ENCODE measurements around the gene FLVCR1.
A peak's percentile ranks its signal among the peaks of the same experiment; 100 is the strongest.
"Not testable (repeated sequence)": the region's sequence is repeated elsewhere in the genome, so short reads cannot be mapped to it uniquely, and the experiment has no call there.

The FLVCR1 gene

GRCh38 chr1:212901290-212901689 is 43.2 kb downstream of the FLVCR1 start:
- no peak overlapping the region for H3K9ac ChIP-seq (ENCODE audit: low read length)
- H3K4me1 ChIP-seq (ENCODE audit: control insufficient read depth, insufficient read depth, low read length), result peaks cover 11% of the 10 kb centered on the region
- no peak overlapping the region for H3K4me3 ChIP-seq (ENCODE audit: low read depth, low read length)
- H3K9me3 ChIP-seq (ENCODE audit: control insufficient read depth, insufficient read depth, low read depth, low read length), result peaks cover 60% of the 10 kb centered on the region
- no peaks in the 10 kb centered on the region for H3K27me3 ChIP-seq (ENCODE audit: control insufficient read depth, insufficient read depth, low read length)
- H3K27ac ChIP-seq (ENCODE audit: low read depth, low read length), result no peak overlapping the region
- peaks cover 89% of the 10 kb centered on the region for H3K36me3 ChIP-seq (ENCODE audit: control insufficient read depth, insufficient read depth, low read length)

- Histone ChIP-seq H3K4me1 (ENCODE audit: control insufficient read depth, insufficient read depth, low read length) (peaks cover 17% of the 10 kb centered on the region), H3K27me3 (ENCODE audit: control insufficient read depth, insufficient read depth, low read length) (no peaks in the 10 kb centered on the region), H3K9ac (ENCODE audit: low read length) (no peak overlapping the region), H3K36me3 (ENCODE audit: control insufficient read depth, insufficient read depth, low read length) (peaks cover 92% of the 10 kb centered on the region), H3K27ac (ENCODE audit: low read depth, low read length) (no peak overlapping the region), H3K4me3 (ENCODE audit: low read depth, low read length) (no peak overlapping the region), H3K9me3 (ENCODE audit: control insufficient read depth, insufficient read depth, low read depth, low read length) (peaks cover 60% of the 10 kb centered on the region)
These were observed 44.0 kb downstream of the FLVCR1 start for GRCh38 chr1:212902054-212902453.

GRCh38 chr1:212903664-212904063 is 45.6 kb downstream of the FLVCR1 start:
- H3K4me1 ChIP-seq (ENCODE audit: control insufficient read depth, insufficient read depth, low read length), result peaks cover 29% of the 10 kb centered on the region
- no peaks in the 10 kb centered on the region for H3K27me3 ChIP-seq (ENCODE audit: control insufficient read depth, insufficient read depth, low read length)
- H3K36me3 ChIP-seq (ENCODE audit: control insufficient read depth, insufficient read depth, low read length), result peaks cover 85% of the 10 kb centered on the region
- H3K27ac ChIP-seq (ENCODE audit: low read depth, low read length), result no peak overlapping the region
- H3K4me3 ChIP-seq (ENCODE audit: low read depth, low read length), result no peak overlapping the region
- H3K9ac ChIP-seq (ENCODE audit: low read length), result no peak overlapping the region
- peaks cover 58% of the 10 kb centered on the region for H3K9me3 ChIP-seq (ENCODE audit: control insufficient read depth, insufficient read depth, low read depth, low read length)

GRCh38 chr1:212908071-212908470 is 50.0 kb downstream of the FLVCR1 start:
- peak overlapping the region; percentile 92 for H3K9ac ChIP-seq (ENCODE audit: low read length)
- not testable (repeated sequence) for H3K4me3 ChIP-seq (ENCODE audit: low read depth, low read length); H3K27me3 ChIP-seq (ENCODE audit: control insufficient read depth, insufficient read depth, low read length)
- peak overlapping the region; percentile 98 for H3K27ac ChIP-seq (ENCODE audit: low read depth, low read length)
- H3K4me1 ChIP-seq (ENCODE audit: control insufficient read depth, insufficient read depth, low read length), result peaks cover 31% of the 10 kb centered on the region
- peaks cover 31% of the 10 kb centered on the region for H3K9me3 ChIP-seq (ENCODE audit: control insufficient read depth, insufficient read depth, low read depth, low read length)
- H3K36me3 ChIP-seq (ENCODE audit: control insufficient read depth, insufficient read depth, low read length), result peaks cover 47% of the 10 kb centered on the region

GRCh38 chr1:212908971-212909370 is 50.9 kb downstream of the FLVCR1 start:
- peaks cover 38% of the 10 kb centered on the region for H3K36me3 ChIP-seq (ENCODE audit: control insufficient read depth, insufficient read depth, low read length)
- peak overlapping the region; percentile 96 for H3K27ac ChIP-seq (ENCODE audit: low read depth, low read length)
- H3K4me3 ChIP-seq (ENCODE audit: low read depth, low read length), result no peak overlapping the region

GRCh38 chr1:212909652-212910063 is 51.6 kb downstream of the FLVCR1 start:
- Histone ChIP-seq H3K9ac (ENCODE audit: low read length) (peak overlapping the region; percentile 98), H3K4me3 (ENCODE audit: low read depth, low read length) (peak overlapping the region; percentile 38), H3K27ac (ENCODE audit: low read depth, low read length) (peak overlapping the region; percentile 96), H3K27me3 (ENCODE audit: control insufficient read depth, insufficient read depth, low read length) (no peaks in the 10 kb centered on the region), H3K36me3 (ENCODE audit: control insufficient read depth, insufficient read depth, low read length) (peaks cover 32% of the 10 kb centered on the region), H3K9me3 (ENCODE audit: control insufficient read depth, insufficient read depth, low read depth, low read length) (peaks cover 16% of the 10 kb centered on the region; the same call in 1 of the 2 replicates), H3K4me1 (ENCODE audit: control insufficient read depth, insufficient read depth, low read length) (peaks cover 34% of the 10 kb centered on the region)

More at GRCh38 chr1:212908971-212909370, 50.9 kb downstream of the FLVCR1 start:
- H3K9me3 ChIP-seq (ENCODE audit: control insufficient read depth, insufficient read depth, low read depth, low read length), result peaks cover 22% of the 10 kb centered on the region; the same call in 1 of the 2 replicates
- peak overlapping the region; percentile 94 for H3K9ac ChIP-seq (ENCODE audit: low read length)
- H3K27me3 ChIP-seq (ENCODE audit: control insufficient read depth, insufficient read depth, low read length), result no peaks in the 10 kb centered on the region
- peaks cover 31% of the 10 kb centered on the region for H3K4me1 ChIP-seq (ENCODE audit: control insufficient read depth, insufficient read depth, low read length)

GRCh38 chr1:212910213-212910612 is 52.1 kb downstream of the FLVCR1 start:
- H3K9me3 ChIP-seq (ENCODE audit: control insufficient read depth, insufficient read depth, low read depth, low read length), result peaks cover 10% of the 10 kb centered on the region; the same call in 1 of the 2 replicates
- peaks cover 39% of the 10 kb centered on the region for H3K4me1 ChIP-seq (ENCODE audit: control insufficient read depth, insufficient read depth, low read length)
- peak overlapping the region; percentile 47 for H3K4me3 ChIP-seq (ENCODE audit: low read depth, low read length)
- H3K27me3 ChIP-seq (ENCODE audit: control insufficient read depth, insufficient read depth, low read length), result not testable (repeated sequence)
- H3K9ac ChIP-seq (ENCODE audit: low read length), result peak overlapping the region; percentile 90
- peak overlapping the region; percentile 75; the same call in 1 of the 2 replicates for H3K27ac ChIP-seq (ENCODE audit: low read depth, low read length)
- peaks cover 27% of the 10 kb centered on the region for H3K36me3 ChIP-seq (ENCODE audit: control insufficient read depth, insufficient read depth, low read length)

GRCh38 chr1:212913638-212914037 is 55.6 kb downstream of the FLVCR1 start:
- Histone ChIP-seq H3K27ac (ENCODE audit: low read depth, low read length) (peak overlapping the region; percentile 68; the same call in 1 of the 2 replicates), H3K9ac (ENCODE audit: low read length) (peak overlapping the region; percentile 85), H3K4me3 (ENCODE audit: low read depth, low read length) (peak overlapping the region; percentile 51)

GRCh38 chr1:212914110-212914509 is 56.0 kb downstream of the FLVCR1 start:
- Histone ChIP-seq H3K4me1 (ENCODE audit: control insufficient read depth, insufficient read depth, low read length) (peaks cover 43% of the 10 kb centered on the region), H3K4me3 (ENCODE audit: low read depth, low read length) (peak overlapping the region; percentile 51), H3K27ac (ENCODE audit: low read depth, low read length) (peak overlapping the region; percentile 95), H3K9ac (ENCODE audit: low read length) (peak overlapping the region; percentile 92)
- H3K27me3 ChIP-seq (ENCODE audit: control insufficient read depth, insufficient read depth, low read length); H3K9me3 ChIP-seq (ENCODE audit: control insufficient read depth, insufficient read depth, low read depth, low read length); H3K36me3 ChIP-seq (ENCODE audit: control insufficient read depth, insufficient read depth, low read length): not testable (repeated sequence)

More at GRCh38 chr1:212913638-212914037, 55.6 kb downstream of the FLVCR1 start:
- H3K27me3 ChIP-seq (ENCODE audit: control insufficient read depth, insufficient read depth, low read length); H3K36me3 ChIP-seq (ENCODE audit: control insufficient read depth, insufficient read depth, low read length); H3K9me3 ChIP-seq (ENCODE audit: control insufficient read depth, insufficient read depth, low read depth, low read length): not testable (repeated sequence)
- H3K4me1 ChIP-seq (ENCODE audit: control insufficient read depth, insufficient read depth, low read length), result peaks cover 44% of the 10 kb centered on the region

GRCh38 chr1:212914789-212915188 is 56.7 kb downstream of the FLVCR1 start:
- Histone ChIP-seq H3K27ac (ENCODE audit: low read depth, low read length) (peak overlapping the region; percentile 95), H3K9ac (ENCODE audit: low read length) (peak overlapping the region; percentile 92), H3K4me3 (ENCODE audit: low read depth, low read length) (peak overlapping the region; percentile 53), H3K4me1 (ENCODE audit: control insufficient read depth, insufficient read depth, low read length) (peaks cover 40% of the 10 kb centered on the region), H3K27me3 (ENCODE audit: control insufficient read depth, insufficient read depth, low read length) (no peaks in the 10 kb centered on the region), H3K9me3 (ENCODE audit: control insufficient read depth, insufficient read depth, low read depth, low read length) (no peaks in the 10 kb centered on the region), H3K36me3 (ENCODE audit: control insufficient read depth, insufficient read depth, low read length) (no peaks in the 10 kb centered on the region; the same call in 1 of the 2 replicates)

GRCh38 chr1:212915245-212916091 is 57.4 kb downstream of the FLVCR1 start:
- peak overlapping the region; percentile 92 for H3K9ac ChIP-seq (ENCODE audit: low read length)
- peaks cover 40% of the 10 kb centered on the region for H3K4me1 ChIP-seq (ENCODE audit: control insufficient read depth, insufficient read depth, low read length)
- H3K27me3 ChIP-seq (ENCODE audit: control insufficient read depth, insufficient read depth, low read length), result no peaks in the 10 kb centered on the region
- no peaks in the 10 kb centered on the region; the same call in 1 of the 2 replicates for H3K36me3 ChIP-seq (ENCODE audit: control insufficient read depth, insufficient read depth, low read length)
- peak overlapping the region; percentile 53 for H3K4me3 ChIP-seq (ENCODE audit: low read depth, low read length)
- peak overlapping the region; percentile 95 for H3K27ac ChIP-seq (ENCODE audit: low read depth, low read length)
- H3K9me3 ChIP-seq (ENCODE audit: control insufficient read depth, insufficient read depth, low read depth, low read length), result no peaks in the 10 kb centered on the region

Measured in HUES6 (cell line).